Caco-2 (cell line): ENCODE results near the gene CYRIA. TPM values are rescaled to one million over a fixed set of nuclear protein-coding genes. Genes with fewer than 3 reads are reported as not detected.

ENCODE experiments used
- BruUV-seq: library from RNA; stranded (reverse); fragments of 400-500 nt; replicated peaks from 2 replicates; lab custom pipeline; 2021; lab: Mats Ljungman, UMichigan
- CTCF ChIA-PET: fragments of 300-600 bp; sonication (Branson Sonifier 250); formaldehyde crosslinking; loops from one replicate; lab custom pipeline; 2022; ENCODE audit warnings: antibody characterized with exemption; lab: Charles Lee
- POLR2A ChIA-PET: fragments of 300-600 bp; sonication (Branson Sonifier 250); formaldehyde crosslinking; loops from one replicate; lab custom pipeline; 2022; ENCODE audit warnings: antibody characterized with exemption; lab: Charles Lee
- DNase-seq, 2 experiments: peaks; one replicate each; pipeline versions ENCODE4 v3.0.0 to v3.0.0-alpha.2; 2020 to 2022
- H3K27me3 ChIP-seq: replicated peaks from 2 replicates; pipeline ENCODE4 v1.6.0; 2011; ENCODE audit warnings: low read length; ENCODE audit not compliant: control insufficient read depth, insufficient read depth
- H3K36me3 ChIP-seq: 2 replicates; pipeline ENCODE4 v1.5.1; 2011; ENCODE audit warnings: low read length; ENCODE audit not compliant: control insufficient read depth, insufficient read depth
- H3K4me1 ChIP-seq: fragments of 250-450 bp; sonication (Bioruptor Pico); 2 replicates; pipeline ENCODE4 v1.5.1; 2020; ENCODE audit warnings: mild to moderate bottlenecking
- H3K4me3 ChIP-seq: 2 replicates; pipeline ENCODE4 v1.5.1; 2011; ENCODE audit warnings: low read depth, mild to moderate bottlenecking, control low read depth, low read length
- H3K9me3 ChIP-seq: fragments of 250-450 bp; sonication (Bioruptor Pico); 2 replicates; pipeline ENCODE4 v1.5.1; 2020; ENCODE audit warnings: mild to moderate bottlenecking, moderate library complexity
- H3K27ac Mint-ChIP-seq: one replicate; pipeline ENCODE4 v1.8.0; 2022; ENCODE audit warnings: mixed read lengths; ENCODE audit not compliant: unreplicated experiment
- H3K27me3 Mint-ChIP-seq: one replicate; pipeline ENCODE4 v1.8.0; 2022; ENCODE audit warnings: mixed read lengths; ENCODE audit not compliant: insufficient read depth, unreplicated experiment
- H3K36me3 Mint-ChIP-seq: one replicate; pipeline ENCODE4 v1.8.0; 2022; ENCODE audit warnings: mild to moderate bottlenecking, mixed read lengths; ENCODE audit not compliant: insufficient read depth, unreplicated experiment
- H3K4me1 Mint-ChIP-seq: one replicate; pipeline ENCODE4 v1.8.0; 2022; ENCODE audit warnings: low read depth, mixed read lengths; ENCODE audit not compliant: unreplicated experiment
- H3K4me3 Mint-ChIP-seq: one replicate; pipeline ENCODE4 v1.8.0; 2022; ENCODE audit warnings: mild to moderate bottlenecking, moderate library complexity, mixed read lengths; ENCODE audit not compliant: unreplicated experiment
- H3K9me3 Mint-ChIP-seq: one replicate; pipeline ENCODE4 v1.8.0; 2022; ENCODE audit warnings: mixed read lengths; ENCODE audit not compliant: unreplicated experiment
- intact Hi-C: fragments of 100-400 bp; cut with micrococcal nuclease; formaldehyde crosslinking; loops from one replicate; pipeline ENCODE4 v1.10.0; 2022; ENCODE audit not compliant: unreplicated experiment
- total RNA-seq: library from RNA; stranded (reverse); gene quantifications from 2 replicates; pipeline ENCODE4 v1.2.3, GENCODE V29; 2022
- TF ChIP-seq, protein P1 (sequence below), 2 experiments: fragments of 200-600 bp in 1 of 2; IDR thresholded peaks; 1 replicate in 1 of 2; 2 replicates in 1 of 2; pipeline versions ENCODE4 v1.5.1 to v1.8.0; 2011 to 2022; ENCODE audit warnings: antibody characterized with exemption in 1 of 2, control low read depth in 1 of 2, inconsistent platforms in 1 of 2, low read depth in 1 of 2, low read length in 1 of 2, mild to moderate bottlenecking in 1 of 2, moderate library complexity in 1 of 2; ENCODE audit not compliant: insufficient read depth in 1 of 2, severe bottlenecking in 1 of 2, unreplicated experiment in 1 of 2

Gene CYRIA
- total RNA-seq, 1 experiment from 2014 or later = 0.20 TPM

- Mint-ChIP-seq H3K4me1 (no peaks in the 10 kb centered on the region), H3K4me3 (no peak overlapping the region)
These were observed 28.2 kb upstream of the CYRIA start for GRCh38 chr2:16693854-16694253.

GRCh38 chr2:16691261-16691660, 25.6 kb upstream of the CYRIA start:
- Histone ChIP-seq H3K27me3 (no peaks in the 10 kb centered on the region), H3K4me3 (no peak overlapping the region), H3K9me3 (no peaks in the 10 kb centered on the region), H3K36me3 (no peaks in the 10 kb centered on the region), H3K4me1 (no peaks in the 10 kb centered on the region)
- TF ChIP-seq, protein P1, sequence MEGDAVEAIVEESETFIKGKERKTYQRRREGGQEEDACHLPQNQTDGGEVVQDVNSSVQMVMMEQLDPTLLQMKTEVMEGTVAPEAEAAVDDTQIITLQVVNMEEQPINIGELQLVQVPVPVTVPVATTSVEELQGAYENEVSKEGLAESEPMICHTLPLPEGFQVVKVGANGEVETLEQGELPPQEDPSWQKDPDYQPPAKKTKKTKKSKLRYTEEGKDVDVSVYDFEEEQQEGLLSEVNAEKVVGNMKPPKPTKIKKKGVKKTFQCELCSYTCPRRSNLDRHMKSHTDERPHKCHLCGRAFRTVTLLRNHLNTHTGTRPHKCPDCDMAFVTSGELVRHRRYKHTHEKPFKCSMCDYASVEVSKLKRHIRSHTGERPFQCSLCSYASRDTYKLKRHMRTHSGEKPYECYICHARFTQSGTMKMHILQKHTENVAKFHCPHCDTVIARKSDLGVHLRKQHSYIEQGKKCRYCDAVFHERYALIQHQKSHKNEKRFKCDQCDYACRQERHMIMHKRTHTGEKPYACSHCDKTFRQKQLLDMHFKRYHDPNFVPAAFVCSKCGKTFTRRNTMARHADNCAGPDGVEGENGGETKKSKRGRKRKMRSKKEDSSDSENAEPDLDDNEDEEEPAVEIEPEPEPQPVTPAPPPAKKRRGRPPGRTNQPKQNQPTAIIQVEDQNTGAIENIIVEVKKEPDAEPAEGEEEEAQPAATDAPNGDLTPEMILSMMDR (IDR thresholded peaks at IDR 0.05; ENCODE audit: insufficient read depth in 1 of 2, low read depth in 1 of 2, low read length in 1 of 2, severe bottlenecking in 1 of 2, unreplicated experiment in 1 of 2) = no peak
- Mint-ChIP-seq H3K4me3 (no peak overlapping the region), H3K4me1 (no peaks in the 10 kb centered on the region), H3K27ac (no peak overlapping the region), H3K27me3 (peaks cover 20% of the 10 kb centered on the region), H3K36me3 (no peaks in the 10 kb centered on the region), H3K9me3 (no peaks in the 10 kb centered on the region)
- intact Hi-C loops = no loop called here
- no peak for DNase-seq
- ChIA-PET POLR2A (no interaction called here), CTCF (no interaction called here)
- BruUV-seq = no TSS peak

More at GRCh38 chr2:16693854-16694253, 28.2 kb upstream of the CYRIA start:
- DNase-seq = no peak
- no peaks in the 10 kb centered on the region for H3K9me3 ChIP-seq
- ChIA-PET POLR2A (no interaction called here), CTCF (no interaction called here)
- no TSS peak for BruUV-seq
- H3K36me3 Mint-ChIP-seq = no peaks in the 10 kb centered on the region
- H3K36me3 ChIP-seq = no peaks in the 10 kb centered on the region
- H3K4me1 ChIP-seq = no peaks in the 10 kb centered on the region
- H3K9me3 Mint-ChIP-seq = peaks cover 9% of the 10 kb centered on the region
- H3K27me3 Mint-ChIP-seq = peaks cover 17% of the 10 kb centered on the region
- H3K27ac Mint-ChIP-seq = no peak overlapping the region
- intact Hi-C loops = no loop called here
- TF ChIP-seq, protein P1 (IDR thresholded peaks at IDR 0.05; ENCODE audit: insufficient read depth in 1 of 2, low read depth in 1 of 2, low read length in 1 of 2, severe bottlenecking in 1 of 2, unreplicated experiment in 1 of 2) = no peak
- H3K4me3 ChIP-seq = no peak overlapping the region
- no peaks in the 10 kb centered on the region for H3K27me3 ChIP-seq

- no TSS peak for BruUV-seq
These were observed 22.3 kb upstream of the CYRIA start for GRCh38 chr2:16687955-16688354.

More at GRCh38 chr2:16687955-16688354, 22.3 kb upstream of the CYRIA start:
- H3K9me3 ChIP-seq = no peaks in the 10 kb centered on the region
- no peaks in the 10 kb centered on the region for H3K36me3 ChIP-seq
- Mint-ChIP-seq H3K36me3 (no peaks in the 10 kb centered on the region), H3K9me3 (no peaks in the 10 kb centered on the region), H3K4me1 (no peaks in the 10 kb centered on the region), H3K27ac (no peak overlapping the region), H3K4me3 (no peak overlapping the region), H3K27me3 (peaks cover 25% of the 10 kb centered on the region)
- ChIA-PET CTCF (no interaction called here), POLR2A (no interaction called here)
- DNase-seq = no peak
- H3K27me3 ChIP-seq = no peaks in the 10 kb centered on the region; the same call in 1 of the 2 replicates
- H3K4me3 ChIP-seq = no peak overlapping the region
- intact Hi-C loops = no loop called here
- TF ChIP-seq, protein P1 (IDR thresholded peaks at IDR 0.05; ENCODE audit: insufficient read depth in 1 of 2, low read depth in 1 of 2, low read length in 1 of 2, severe bottlenecking in 1 of 2, unreplicated experiment in 1 of 2) = no peak
- H3K4me1 ChIP-seq = no peaks in the 10 kb centered on the region
